GM19193 (cell line): ENCODE data around the gene VSTM4.

Experiments used
- POLR2A ChIP-seq: IDR thresholded peaks from 4 replicates; pipeline ENCODE4 v1.6.1; 2011; ENCODE audit not compliant: insufficient read depth, insufficient read length; ENCODE audit errors: extremely low read depth

The VSTM4 gene

GRCh38 chr10:49133706-49134248, 18.5 kb upstream of the VSTM4 start, which contains the start of gene FAM170B:
Gene FAM170B (minus strand): TSS chr10:49134021. CDS start chr10:49133918, 103 bp downstream.
- no peak for TF ChIP-seq POLR2A

DNA sequence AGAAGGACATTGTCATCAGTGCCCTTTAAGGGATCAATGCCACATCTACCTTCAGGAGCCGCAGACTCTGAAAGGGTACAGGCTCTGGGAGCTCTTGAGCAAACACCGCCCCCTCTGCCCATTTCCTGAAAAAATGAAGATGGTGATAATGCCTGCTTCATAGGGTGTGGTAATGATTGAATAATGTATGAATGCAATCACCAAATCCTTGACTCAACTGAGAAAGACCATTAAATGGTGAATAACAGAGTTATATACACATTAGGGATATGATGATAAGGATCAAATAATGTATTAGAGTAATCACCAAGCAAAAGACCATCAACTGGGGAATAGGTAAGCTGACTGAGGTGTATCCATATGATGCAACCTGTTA, 17.0 kb upstream of the VSTM4 start:
- TF ChIP-seq POLR2A, result no peak

DNA sequence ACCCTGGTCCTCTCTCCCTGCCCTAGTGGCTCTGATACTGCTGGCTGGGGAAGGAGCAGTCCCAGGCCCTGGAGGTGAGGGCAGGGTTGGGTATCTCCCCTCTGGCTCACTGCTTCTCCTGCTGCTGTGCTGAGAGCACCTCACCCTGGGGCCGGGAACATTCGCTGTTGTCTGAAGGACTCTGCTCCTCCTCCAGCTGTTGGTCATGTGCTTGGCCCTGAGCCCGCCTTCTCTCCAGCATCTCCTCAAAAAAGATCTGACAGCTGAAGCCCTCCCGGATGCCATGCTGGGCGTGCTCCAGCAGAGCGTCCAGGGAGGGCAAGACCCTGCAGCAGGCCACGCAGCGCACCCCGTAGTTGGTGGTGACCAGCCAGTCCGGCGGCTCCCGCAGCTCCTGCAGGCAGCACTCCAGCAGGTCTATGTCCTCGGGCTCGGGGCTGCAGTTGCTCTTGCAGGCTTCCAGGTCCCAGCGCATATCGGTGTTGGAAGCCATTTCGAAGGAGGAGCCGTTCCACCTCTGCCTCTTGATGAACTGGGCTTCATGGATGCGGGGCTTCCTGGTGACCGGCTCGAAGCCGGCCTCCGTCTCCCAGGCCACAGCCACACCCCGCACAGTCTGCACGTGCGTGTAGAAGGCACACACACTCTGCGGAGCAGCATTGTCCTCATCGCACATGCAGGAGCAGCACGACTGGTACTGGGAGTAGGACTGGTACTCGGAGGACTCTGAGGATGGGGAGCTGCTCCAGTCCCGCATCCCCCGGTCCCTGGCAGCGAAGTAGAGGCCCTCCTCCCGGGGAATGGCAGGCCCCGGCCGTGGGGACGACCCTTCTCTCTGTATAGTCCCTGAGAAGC, 16.4 kb upstream of the VSTM4 start:
- no peak for TF ChIP-seq POLR2A

GRCh38 chr10:49129376-49129775, 14.1 kb upstream of the VSTM4 start:
- TF ChIP-seq POLR2A, result no peak

GRCh38 chr10:49128854-49129253, 13.5 kb upstream of the VSTM4 start:
- TF ChIP-seq POLR2A, result no peak

DNA sequence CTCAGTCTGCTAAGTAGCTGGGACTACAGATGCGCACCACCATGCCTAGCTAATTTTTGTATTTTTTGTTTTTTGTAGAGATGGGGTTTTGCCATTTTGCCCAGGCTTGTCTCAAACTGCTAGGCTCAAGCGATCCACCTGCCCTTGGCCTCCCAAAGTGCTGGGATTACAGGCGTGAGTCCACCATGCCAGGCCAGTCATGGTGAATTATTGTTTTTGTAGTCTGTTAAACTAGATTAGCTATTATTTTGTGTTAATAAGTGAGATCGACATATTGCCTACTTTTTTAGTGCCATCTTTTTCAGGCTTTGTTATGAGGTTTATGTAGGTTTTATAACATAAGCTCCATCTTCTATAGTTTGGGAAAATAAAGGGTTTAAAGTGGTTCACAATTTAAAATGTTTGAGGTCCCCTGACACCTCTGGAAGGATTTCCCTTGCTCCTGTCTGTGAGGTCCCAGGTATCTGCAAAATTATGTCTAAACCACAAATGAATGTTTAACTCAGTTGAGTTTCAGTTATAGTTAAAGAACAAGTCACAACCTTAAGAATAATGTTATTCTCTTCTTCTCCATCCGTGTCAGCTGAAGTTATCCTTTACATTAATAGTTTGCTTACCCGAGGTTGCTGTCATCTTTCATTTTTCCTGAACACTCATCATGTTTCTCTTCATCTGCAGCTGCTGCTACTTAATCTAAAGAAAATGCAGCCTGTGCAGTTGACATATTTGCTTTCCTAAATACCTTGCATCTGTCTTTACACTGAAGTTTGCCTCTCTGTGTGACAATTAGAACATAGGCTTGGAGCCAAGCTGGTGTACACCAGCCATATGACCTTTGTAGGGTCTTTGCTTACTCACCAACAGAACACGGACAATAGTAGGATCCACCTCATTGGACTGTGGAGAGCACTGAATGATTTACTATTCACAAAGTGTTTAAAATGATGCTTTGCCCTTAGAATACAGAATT, 8.9 kb upstream of the VSTM4 start:
- no peak for TF ChIP-seq POLR2A

GRCh38 chr10:49120911-49121310, 5.6 kb upstream of the VSTM4 start:
- no peak for TF ChIP-seq POLR2A

DNA sequence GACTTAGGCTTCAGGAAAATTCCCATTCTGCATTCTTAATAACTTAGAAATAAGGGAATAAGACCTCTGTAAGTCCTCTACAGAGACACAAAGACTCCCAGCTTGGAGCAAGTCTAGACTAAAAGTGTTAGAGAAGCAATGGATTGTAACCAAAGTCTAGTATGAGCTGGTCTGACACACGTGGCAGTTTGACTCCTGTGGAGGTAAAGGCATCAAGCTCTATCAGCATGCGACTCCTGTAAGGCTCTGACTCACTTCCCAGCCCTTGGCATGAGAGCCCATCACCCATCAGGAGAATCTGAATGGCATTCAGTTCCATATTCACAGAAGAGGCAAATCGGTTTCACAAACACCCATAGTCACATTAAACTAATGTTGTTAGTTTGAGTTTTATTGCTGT, 4.4 kb upstream of the VSTM4 start:
- no peak for TF ChIP-seq POLR2A

DNA sequence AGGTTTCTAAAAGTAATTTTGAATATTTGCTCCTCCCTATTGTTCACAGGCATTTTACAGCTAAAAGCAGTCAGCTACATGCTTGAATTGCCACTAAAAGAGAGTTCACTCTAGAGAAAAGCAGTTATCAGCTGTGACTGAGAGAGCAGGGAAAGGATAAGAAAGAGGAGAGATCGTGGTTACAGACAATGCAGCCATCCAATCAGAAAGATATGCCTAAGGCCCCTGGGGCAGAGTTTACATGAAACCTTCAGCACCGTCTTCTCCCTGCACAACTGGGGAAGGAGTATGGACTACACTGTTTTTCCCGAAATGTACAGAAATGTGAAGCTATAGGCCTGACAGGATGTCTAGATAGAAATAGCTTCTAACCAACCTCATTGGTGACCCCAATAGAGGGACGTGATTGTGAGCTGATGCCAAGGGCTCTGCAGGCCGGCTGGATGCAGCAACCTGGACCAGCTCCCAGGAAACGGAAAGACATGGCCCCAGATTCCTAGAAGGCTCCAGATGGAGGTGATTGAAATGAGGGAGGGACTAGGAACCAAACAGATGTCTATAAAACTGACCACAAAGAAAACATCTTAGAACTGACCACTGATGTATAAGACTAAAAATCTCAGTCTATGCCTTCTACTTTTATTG, 3.2 kb upstream of the VSTM4 start:
- TF ChIP-seq POLR2A, result no peak

DNA sequence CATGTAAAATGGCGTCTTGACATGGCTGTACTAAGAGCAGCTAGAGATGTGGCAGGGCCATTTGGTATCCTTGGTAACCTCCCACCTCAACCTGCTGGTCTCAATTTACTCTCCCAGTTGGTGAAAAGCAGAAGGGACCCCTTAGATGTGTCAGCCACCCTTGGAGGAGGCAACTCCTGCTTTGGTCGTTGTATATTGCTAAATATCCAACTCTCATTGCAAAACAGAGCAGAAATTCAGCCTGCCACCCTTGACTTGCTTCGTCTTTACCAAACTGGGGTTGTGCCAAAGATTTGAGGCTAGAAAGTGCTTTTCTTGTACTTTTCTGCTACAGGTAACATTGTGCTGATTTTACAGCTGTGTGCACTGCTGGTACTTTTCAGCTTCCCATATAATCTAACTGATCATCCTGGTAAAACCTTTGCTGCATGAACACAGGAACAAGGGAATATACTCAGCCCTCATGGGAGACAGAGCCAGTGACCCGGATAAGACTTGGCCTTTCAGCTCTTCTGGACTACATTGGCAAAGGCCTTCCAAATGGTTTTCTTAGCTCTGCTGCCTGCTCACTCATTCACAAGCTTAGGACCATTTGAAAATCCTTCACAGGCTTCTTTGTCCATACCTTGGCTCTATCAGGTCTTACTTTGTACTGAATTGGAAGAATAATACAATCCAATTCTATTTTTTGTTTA, 2.2 kb upstream of the VSTM4 start:
- no peak for TF ChIP-seq POLR2A

- no peak for TF ChIP-seq POLR2A
Observed at GRCh38 chr10:49116509-49117375, 1.4 kb upstream of the VSTM4 start.

DNA sequence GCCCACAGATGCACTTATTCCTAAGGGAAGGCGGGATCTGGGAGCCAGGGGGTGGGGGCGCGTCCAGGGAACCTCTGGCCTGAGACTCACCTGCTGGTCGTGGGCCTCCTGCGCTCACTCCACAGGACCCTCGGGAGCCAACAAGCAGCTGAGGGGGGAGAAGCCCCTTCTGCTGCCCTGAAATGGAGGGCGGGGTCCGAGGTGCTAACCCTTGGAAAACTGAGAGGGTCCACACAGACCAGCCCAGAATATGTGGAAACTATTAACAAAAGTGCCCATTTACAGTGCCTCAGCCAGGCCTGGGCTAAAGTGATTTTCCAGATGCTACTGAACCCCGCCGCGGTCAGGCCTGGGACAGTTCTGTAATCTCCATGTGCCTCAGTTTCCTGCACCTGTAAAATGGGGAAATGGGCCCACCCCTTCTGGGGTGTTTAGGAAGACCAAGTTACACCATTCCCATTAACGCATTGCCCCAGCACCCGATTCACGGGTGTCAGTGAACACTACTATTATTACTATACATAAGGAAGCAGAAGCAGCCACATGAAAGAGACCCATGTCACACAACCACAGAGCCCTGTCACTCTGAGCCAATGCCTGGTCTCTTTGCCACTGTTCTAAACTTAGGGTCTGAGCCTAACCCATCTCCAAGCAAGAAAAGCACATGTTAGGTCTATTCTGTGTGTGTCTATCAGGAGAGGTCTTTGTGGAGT, 630 bp upstream of the VSTM4 start:
- no peak for TF ChIP-seq POLR2A

DNA sequence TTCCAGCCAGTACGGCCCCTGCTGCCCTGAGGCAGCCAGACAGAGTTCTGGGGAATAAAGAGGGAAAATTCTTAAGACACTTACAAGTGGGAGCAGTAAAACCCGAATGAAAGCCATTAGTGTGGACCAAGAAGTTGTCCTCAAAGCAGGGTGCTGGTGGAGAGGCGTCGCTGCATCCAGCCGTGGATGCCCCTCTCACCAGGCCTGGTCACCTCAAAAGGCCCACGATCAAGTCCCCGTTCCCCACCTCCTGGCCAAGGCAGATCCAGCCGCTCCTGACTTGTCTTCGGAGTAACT, 656 bp downstream of the VSTM4 start:
- TF ChIP-seq POLR2A, result no peak

DNA sequence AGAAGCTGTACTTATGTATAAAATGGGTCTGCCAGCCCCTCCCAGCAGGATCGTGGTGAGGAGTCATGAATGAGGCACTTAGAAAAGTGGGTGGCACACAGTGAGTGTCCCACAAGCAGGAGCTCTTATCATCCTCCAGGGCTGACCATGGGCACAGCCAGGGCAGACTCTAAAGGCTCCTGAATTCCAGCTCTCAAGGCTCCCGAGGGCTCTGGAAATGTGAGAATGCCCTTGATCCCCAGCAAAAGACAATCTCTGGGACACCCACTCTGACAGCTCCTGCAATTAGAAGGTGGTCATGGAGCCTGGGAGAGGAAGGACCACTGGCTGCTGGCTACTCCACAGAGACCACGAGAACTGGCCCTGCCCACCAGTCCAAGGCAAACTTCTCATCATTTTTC, 1.6 kb downstream of the VSTM4 start:
- no peak for TF ChIP-seq POLR2A

- no peak for TF ChIP-seq POLR2A
Observed at GRCh38 chr10:49112851-49113250, 2.5 kb downstream of the VSTM4 start.
